GM18520 (cell line): Measurements from ENCODE around the gene JHY.

Experiments used
- ATAC-seq: cut with Tn5 transposase; IDR thresholded peaks from one replicate; pipeline ENCODE4 v1.9.1; 2021; ENCODE audit not compliant: unreplicated experiment

The JHY gene

DNA sequence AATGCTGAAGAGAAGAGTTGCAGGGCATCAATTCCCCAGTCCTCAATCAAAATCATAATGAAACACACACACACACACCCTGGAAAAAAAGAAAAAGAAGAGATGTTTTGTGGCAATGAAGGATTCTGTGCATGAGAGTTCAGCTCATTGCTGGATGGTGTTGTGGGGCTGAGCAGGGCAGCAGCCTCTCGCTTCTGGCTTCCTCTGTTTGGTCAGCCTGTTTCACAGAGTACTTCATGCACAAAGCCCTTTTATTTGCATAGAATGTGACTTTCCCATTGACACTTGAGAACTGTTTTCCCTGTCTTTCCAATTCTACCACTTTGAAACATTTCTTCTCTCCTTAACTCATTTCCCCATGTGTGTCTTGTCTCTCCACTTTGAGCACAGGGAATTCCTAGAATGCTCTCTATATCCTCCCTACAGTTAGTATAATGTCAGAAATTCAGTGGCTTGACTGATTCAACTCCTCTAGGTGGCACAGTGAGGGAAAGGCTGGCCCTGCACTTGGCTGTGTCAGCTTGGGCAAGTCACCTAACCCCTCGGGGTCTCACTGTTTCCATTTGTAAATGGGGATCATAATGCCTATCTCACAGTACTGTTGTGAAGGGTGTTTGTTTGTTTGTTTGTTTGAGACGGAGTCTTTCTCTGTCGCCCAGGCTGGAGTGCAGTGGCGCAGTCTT is 124.4 kb downstream of the JHY start:
- no peak for ATAC-seq
